Measurements from ENCODE around the gene DNASE1L2. TPM values are rescaled to one million over a fixed set of nuclear protein-coding genes. Genes with fewer than 3 reads are reported as not detected.
"Not testable (repeated sequence)": the region's sequence is repeated elsewhere in the genome, so short reads cannot be mapped to it uniquely, and the experiment has no call there.

DNASE1L2 gene
- total RNA-seq, 4 donors from 2014 or later: 17.0 to 72.6 (median 42.8) TPM

DNA sequence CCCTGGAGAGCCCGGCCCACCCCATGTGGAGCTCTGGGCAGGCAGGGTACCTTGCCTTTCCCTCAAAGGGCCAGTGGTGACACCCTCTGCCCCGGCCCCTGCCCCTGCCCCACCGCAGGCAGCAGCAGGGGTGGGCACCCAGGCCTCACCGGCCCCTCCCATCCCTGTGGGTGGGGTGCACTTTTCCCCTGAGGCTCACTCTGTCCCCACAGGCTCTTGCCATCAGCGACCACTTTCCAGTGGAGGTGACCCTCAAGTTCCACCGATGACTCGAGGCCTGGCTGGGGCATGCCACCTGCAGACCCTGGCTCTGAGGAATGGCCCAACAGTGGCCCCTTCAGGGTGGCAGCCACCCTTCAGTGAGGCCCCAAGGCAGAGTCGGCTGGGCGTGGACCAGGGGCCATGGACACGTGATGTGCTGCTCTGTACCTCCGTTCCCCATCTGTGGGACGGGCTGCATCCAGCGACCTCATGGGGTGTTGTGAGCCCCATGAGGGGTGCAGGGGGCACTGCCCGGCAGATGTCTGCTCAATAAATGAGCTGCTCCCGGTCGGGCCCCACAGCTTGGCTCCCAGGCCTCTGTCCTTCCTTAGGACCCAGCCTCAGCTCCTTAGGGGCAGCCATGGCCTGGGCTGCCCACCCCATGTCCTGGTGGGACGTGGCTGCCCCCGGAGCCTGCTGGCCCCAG, 2.0 kb downstream of the DNASE1L2 start:
- DNase-seq (ENCODE audit: low spot score in 2 of 2): peak in 1 of 2 donors; percentile 72
- H3K4me3 ChIP-seq: no peak overlapping the region
- no peak for TF ChIP-seq POLR2AphosphoS5 (IDR thresholded peaks at IDR 0.05)
- no peak for TF ChIP-seq POLR2A (IDR thresholded peaks at IDR 0.05)
- TF ChIP-seq CTCF (IDR thresholded peaks at IDR 0.05): no peak
- no peak for TF ChIP-seq EP300 (IDR thresholded peaks at IDR 0.05)
- peaks cover 54% of the 10 kb centered on the region for H3K36me3 ChIP-seq
- no peaks in the 10 kb centered on the region for H3K9me3 ChIP-seq
- H3K27ac ChIP-seq: no peak overlapping the region
- H3K4me1 ChIP-seq: peaks cover 35% of the 10 kb centered on the region
- H3K27me3 ChIP-seq: peaks cover 19% of the 10 kb centered on the region
- WGBS: 49% methylated on average over 7 of the region's 18 CpGs

GRCh38 chr16:2238838-2239675, 2.8 kb downstream of the DNASE1L2 start:
- Histone ChIP-seq H3K27me3 (peaks cover 19% of the 10 kb centered on the region), H3K4me3 (no peak overlapping the region), H3K27ac (no peak overlapping the region), H3K9me3 (no peaks in the 10 kb centered on the region), H3K36me3 (peaks cover 54% of the 10 kb centered on the region), H3K4me1 (peaks cover 35% of the 10 kb centered on the region)
- 80% methylated on average over 8 of the region's 15 CpGs for WGBS
- TF ChIP-seq POLR2A (IDR thresholded peaks at IDR 0.05) (no peak), EP300 (IDR thresholded peaks at IDR 0.05) (no peak), POLR2AphosphoS5 (IDR thresholded peaks at IDR 0.05) (no peak), CTCF (IDR thresholded peaks at IDR 0.05) (no peak)
- DNase-seq (ENCODE audit: low spot score in 2 of 2): no peak

DNA sequence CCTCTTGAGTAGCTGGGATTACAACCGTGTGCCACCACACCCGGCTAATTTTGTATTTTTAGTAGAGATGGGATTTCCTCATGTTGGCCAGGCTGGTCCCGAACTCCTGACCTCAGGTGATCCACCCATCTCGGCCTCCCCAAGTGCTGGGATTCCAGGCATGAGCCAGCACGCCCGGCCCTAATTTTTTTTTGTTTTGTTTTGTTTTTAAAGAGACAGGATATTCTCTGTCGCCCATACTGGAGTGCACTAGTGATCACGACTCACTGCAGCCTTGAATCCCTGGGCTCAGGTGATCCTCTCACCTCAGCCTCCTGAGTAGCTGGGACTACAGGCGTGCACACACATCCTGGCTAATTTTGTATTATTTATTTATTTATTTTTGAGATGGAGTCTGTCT, 4.1 kb downstream of the DNASE1L2 start:
- not testable (repeated sequence) for H3K27ac ChIP-seq; H3K9me3 ChIP-seq; H3K4me3 ChIP-seq; DNase-seq (ENCODE audit: low spot score in 2 of 2)
- WGBS: 65% methylated on average over 9 of the region's 9 CpGs
- peaks cover 19% of the 10 kb centered on the region for H3K27me3 ChIP-seq
- peaks cover 53% of the 10 kb centered on the region for H3K36me3 ChIP-seq
- H3K4me1 ChIP-seq: peaks cover 35% of the 10 kb centered on the region

GRCh38 chr16:2242598-2242997, 6.4 kb downstream of the DNASE1L2 start:
- TF ChIP-seq CTCF (IDR thresholded peaks at IDR 0.05) (no peak), EP300 (IDR thresholded peaks at IDR 0.05) (no peak), POLR2AphosphoS5 (IDR thresholded peaks at IDR 0.05) (no peak), POLR2A (IDR thresholded peaks at IDR 0.05) (no peak)
- H3K4me3 ChIP-seq: no peak overlapping the region
- H3K4me1 ChIP-seq: peaks cover 14% of the 10 kb centered on the region
- 68% methylated on average over 11 of the region's 11 CpGs for WGBS
- no peak for DNase-seq (ENCODE audit: low spot score in 2 of 2)
- peaks cover 6% of the 10 kb centered on the region for H3K27me3 ChIP-seq
- H3K9me3 ChIP-seq: no peaks in the 10 kb centered on the region
- H3K36me3 ChIP-seq: peaks cover 64% of the 10 kb centered on the region
- H3K27ac ChIP-seq: no peak overlapping the region

- DNase-seq (ENCODE audit: low spot score in 2 of 2): no peak
- H3K27ac ChIP-seq: no peak overlapping the region
- 95% methylated on average over 11 of the region's 19 CpGs for WGBS
- peaks cover 64% of the 10 kb centered on the region for H3K36me3 ChIP-seq
- H3K4me1 ChIP-seq: peaks cover 9% of the 10 kb centered on the region
- no peak overlapping the region for H3K4me3 ChIP-seq
- no peak for TF ChIP-seq POLR2AphosphoS5 (IDR thresholded peaks at IDR 0.05)
- TF ChIP-seq EP300 (IDR thresholded peaks at IDR 0.05): no peak
- H3K9me3 ChIP-seq: no peaks in the 10 kb centered on the region
- peaks cover under 1% of the 10 kb centered on the region for H3K27me3 ChIP-seq
Observed at GRCh38 chr16:2243031-2243528, 6.8 kb downstream of the DNASE1L2 start.

GRCh38 chr16:2243781-2244180, 7.5 kb downstream of the DNASE1L2 start:
- Histone ChIP-seq H3K4me3 (no peak overlapping the region), H3K27ac (no peak overlapping the region), H3K36me3 (peaks cover 64% of the 10 kb centered on the region), H3K27me3 (no peaks in the 10 kb centered on the region), H3K9me3 (no peaks in the 10 kb centered on the region), H3K4me1 (peaks cover 2% of the 10 kb centered on the region)
- DNase-seq (ENCODE audit: low spot score in 2 of 2): no peak
- no peak for TF ChIP-seq CTCF (IDR thresholded peaks at IDR 0.05)
- TF ChIP-seq EP300 (IDR thresholded peaks at IDR 0.05): no peak
- no peak for TF ChIP-seq POLR2AphosphoS5 (IDR thresholded peaks at IDR 0.05)
- no peak for TF ChIP-seq POLR2A (IDR thresholded peaks at IDR 0.05)
- 96% methylated on average over 11 of the region's 11 CpGs for WGBS

Data from suprapubic skin (tissue), 4 donors.